NCI-H1436 (cell line): Measurements from ENCODE around the gene TUBGCP6.

ENCODE experiments used
- DNase-seq: peaks from one replicate; lab custom pipeline; 2025; lab: John Stamatoyannopoulos, UW

Gene TUBGCP6

DNA sequence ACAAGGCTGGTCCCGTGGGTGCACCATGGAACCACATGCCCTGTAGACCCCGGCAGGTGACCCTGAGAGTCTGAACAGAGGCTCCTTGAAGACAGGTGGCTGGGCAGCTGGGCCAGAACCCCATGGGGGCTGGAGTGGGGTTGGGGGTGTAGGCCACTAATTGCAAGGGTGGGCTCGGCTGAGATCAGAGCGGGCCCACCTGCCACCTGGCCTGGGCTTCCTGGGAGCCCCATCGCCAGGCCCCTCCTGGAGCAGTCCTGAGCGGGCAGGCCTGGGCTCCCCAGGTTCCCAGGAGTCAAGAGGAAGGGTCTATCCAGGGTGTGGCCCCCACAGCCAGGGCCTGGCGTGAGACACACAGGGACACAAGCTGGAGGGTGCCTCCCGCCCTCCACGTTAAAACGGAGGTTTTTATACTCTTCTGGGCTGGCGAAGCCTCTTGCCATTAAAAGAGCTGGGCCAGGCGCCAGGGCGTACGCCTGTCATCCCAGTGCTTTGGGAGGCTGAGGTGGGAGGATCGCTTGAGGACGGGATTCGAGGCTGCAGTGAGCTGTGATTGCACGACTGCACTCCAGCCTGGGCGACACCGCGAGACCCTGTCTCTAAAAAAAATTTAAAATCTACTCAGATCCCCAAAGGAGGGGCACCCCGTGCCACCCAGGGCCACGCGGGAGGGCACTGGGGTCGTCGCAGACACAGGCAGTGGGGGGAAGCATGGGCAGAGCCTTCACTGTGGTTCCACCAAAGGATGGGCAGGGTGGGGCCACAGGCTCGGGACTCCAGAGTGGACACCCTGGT lies 63.9 kb downstream of the TUBGCP6 start:
- DNase-seq = no peak

DNA sequence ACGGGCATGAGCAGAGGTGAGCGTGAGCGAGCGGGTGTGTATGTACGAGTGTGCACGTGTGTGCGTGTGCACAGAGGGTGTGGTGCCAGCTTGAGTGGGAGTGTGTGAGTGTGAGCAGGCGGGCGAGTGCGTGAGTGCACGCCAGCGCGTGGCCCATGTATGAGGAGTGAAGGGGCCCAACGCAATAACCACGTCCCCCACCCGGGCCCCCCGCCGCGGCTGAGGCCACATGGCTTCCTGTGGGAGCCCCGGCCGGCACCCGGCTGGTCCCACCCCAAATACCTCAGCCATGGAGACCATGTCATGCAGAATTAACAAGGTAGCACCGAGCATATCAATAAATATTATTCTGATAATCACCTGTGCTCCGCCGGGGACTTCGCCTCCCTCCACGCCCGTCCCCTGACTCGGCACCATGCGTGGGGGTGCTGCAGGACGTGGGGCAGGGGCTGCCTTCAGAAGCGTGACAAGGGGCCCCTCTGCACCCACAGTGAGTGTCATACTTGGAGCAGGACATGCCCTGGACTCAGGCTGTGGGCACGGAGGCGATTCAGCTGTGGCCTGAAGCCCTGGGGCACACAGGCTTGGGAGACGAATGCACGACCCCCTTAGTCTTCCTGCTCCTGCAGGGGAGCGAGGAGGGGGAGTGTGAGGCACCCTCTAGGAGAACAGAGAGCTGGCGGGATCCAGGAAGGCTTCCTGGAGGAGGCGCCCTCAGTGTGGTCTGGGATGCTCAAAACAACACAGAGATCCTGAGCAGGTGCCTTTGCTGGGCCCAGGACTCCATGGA lies 64.7 kb downstream of the TUBGCP6 start:
- DNase-seq = no peak

DNA sequence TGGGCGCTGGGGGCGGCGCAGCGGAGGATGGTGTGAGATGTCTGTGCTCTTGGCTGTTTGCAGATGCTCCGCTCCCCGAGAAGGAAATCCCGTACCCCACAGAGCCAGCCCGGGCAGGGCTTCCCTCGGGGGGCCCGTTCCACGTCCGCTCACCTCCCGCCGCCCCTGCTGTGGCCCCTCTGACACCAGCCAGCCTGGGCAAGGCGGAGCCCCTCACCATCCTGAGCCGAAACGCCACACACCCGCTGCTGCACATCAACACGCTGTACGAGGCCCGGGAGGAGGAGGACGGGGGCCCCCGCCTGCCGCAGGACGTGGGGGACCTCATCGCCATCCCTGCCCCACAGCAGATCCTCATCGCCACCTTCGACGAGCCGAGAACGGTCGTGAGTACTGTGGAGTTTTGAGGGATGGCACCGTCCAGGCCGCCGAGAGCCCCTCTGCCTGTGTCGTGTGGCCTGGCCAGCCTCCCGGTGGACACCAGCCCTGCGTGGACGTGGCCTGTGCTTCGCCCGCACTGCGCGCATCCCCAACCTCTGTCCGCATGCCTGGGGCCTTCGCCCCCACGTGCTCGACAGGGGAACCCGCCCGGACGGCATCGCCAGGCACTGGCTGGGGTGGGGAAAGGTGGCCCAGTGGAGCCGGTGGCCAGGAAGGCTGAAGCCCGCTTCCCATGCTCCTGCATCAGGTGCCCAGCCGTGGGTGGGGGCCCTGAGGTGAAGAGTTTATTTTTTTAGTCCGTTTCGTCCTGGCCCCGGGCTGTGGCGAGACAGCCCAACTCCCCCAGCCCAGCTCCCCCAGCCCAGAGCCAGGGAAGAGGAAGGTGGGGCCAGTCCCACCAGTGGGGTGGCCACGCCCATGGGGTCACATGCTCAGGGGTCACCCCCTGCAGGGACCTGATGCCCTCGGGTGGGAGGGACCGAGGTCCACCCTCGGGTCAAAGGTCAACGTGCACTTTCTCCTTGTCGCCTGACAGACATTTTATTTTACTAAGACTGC lies 65.7 kb downstream of the TUBGCP6 start:
- DNase-seq = no peak

DNA sequence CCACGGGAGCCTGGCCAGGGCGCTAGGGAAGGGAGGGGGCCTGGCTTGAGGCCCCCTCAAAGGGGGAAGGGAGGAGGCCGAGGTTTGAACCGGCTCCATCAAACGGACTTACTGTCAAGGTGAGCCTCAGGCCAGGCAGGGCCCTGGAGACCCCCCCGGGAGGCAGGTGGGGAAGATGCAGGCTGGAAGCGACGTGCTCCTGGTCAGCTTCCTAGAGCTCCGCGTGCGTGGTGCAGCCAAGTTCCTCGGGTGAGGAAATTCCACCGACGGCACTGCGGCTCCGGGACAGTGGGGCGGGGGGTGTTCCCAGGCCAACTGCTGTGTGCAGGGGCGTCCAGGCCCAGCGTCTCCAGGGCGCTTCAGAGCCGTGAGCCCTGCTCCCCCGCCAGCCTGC lies 66.4 kb downstream of the TUBGCP6 start:
- DNase-seq = no peak

DNA sequence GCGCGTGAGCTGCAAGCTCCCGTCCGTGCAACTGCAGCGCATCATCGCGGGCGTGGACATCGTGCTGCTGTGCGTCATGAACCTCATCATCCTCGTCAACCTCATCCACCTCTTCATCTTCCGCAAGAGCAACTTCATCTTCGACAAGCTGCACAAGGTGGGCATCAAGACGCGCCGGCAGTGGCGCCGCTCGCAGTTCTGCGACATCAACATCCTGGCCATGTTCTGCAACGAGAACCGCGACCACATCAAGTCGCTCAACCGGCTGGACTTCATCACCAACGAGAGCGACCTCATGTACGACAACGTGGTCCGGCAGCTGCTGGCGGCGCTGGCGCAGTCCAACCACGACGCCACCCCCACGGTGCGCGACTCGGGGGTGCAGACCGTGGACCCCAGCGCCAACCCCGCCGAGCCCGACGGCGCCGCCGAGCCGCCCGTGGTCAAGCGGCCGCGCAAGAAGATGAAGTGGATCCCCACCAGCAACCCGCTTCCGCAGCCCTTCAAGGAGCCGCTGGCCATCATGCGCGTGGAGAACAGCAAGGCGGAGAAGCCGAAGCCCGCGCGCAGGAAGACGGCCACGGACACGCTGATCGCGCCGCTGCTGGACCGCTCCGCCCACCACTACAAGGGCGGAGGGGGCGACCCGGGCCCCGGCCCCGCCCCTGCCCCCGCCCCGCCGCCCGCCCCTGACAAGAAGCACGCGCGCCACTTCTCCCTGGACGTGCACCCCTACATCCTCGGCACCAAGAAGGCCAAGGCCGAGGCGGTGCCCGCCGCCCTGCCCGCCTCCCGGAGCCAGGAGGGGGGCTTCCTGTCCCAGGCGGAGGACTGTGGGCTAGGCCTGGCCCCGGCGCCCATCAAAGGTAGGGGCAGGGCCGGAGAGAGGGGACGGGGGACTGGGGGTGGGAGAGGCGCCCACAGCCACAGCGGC lies 67.0 kb downstream of the TUBGCP6 start:
- DNase-seq = no peak

DNA sequence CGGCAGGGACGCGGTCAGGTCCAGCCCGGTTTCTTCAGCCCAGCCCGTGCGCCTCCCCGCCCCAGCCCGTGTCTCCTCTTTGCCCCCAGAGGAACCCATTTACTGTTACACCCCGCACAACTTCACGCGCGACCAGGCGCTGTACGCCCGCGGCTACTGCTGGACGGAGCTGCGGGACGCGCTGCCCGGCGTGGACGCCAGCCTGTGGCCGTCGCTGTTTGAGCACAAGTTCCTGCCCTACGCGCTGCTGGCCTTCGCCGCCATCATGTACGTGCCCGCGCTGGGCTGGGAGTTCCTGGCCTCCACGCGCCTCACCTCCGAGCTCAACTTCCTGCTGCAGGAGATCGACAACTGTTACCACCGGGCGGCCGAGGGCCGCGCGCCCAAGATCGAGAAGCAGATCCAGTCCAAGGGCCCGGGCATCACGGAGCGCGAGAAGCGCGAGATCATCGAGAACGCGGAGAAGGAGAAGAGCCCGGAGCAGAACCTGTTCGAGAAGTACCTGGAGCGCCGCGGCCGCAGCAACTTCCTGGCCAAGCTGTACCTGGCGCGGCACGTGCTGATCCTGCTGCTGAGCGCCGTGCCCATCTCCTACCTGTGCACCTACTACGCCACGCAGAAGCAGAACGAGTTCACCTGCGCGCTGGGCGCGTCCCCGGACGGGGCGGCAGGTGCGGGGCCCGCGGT lies 67.8 kb downstream of the TUBGCP6 start:
- DNase-seq = no peak

DNA sequence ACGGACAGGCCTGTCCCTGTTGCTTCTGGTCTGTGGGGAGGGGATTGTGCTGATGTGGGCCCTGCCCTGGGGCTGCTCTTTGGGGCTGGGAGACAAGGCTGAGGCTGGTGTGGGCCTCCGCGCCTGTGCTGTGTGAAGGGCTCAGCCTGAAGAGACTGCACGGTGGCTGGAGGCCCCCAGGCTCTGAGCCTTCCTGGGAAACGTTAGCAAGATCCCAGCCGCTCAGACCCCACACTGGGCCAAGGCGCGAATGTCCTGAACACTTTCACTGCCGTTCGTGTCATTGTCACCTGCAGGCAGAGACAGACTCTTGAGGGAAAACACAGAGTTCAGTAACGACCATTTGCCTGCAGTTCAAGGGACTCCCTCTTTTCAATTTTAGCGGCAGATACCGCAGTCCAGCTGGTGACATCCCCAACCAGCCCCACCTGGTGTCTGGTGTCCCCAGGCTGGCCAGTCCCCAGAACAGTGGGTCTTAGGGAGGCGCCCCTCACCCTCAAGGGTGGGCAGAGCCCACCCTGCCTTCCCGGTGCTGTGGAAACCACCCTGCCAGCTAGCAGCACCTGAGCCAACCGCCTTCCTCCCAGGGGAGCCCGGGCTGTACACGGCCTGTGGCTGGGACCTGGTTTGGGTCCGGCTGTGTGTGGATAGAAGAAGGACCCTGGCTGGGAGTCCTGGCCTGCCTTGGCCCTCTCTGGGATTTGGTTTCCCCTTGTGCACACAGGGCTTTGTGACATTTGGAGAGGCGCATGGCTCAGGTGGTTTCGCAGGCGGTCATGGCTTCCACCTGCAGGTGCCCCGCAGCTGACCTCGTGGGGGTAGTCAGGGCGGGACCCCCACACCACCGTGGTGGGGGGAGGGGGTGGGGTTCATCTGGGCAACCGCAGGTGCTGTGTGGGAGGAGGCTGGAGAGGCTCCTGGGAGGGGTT lies 68.6 kb downstream of the TUBGCP6 start:
- DNase-seq = no peak

DNA sequence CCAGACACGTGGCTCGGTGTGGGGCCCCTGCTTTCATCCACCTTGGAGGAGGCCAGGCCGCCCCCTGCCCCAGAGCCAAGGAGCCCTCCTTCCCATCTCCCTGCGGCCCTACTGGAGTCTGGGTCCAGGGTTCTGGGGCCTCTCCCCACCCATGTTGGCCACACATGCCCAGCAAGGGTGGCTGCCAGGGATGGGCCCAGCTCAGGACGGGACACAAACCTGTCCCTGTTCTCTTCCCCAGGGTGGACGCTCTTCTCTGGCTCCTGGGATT lies 69.7 kb downstream of the TUBGCP6 start:
- DNase-seq = no peak

DNA sequence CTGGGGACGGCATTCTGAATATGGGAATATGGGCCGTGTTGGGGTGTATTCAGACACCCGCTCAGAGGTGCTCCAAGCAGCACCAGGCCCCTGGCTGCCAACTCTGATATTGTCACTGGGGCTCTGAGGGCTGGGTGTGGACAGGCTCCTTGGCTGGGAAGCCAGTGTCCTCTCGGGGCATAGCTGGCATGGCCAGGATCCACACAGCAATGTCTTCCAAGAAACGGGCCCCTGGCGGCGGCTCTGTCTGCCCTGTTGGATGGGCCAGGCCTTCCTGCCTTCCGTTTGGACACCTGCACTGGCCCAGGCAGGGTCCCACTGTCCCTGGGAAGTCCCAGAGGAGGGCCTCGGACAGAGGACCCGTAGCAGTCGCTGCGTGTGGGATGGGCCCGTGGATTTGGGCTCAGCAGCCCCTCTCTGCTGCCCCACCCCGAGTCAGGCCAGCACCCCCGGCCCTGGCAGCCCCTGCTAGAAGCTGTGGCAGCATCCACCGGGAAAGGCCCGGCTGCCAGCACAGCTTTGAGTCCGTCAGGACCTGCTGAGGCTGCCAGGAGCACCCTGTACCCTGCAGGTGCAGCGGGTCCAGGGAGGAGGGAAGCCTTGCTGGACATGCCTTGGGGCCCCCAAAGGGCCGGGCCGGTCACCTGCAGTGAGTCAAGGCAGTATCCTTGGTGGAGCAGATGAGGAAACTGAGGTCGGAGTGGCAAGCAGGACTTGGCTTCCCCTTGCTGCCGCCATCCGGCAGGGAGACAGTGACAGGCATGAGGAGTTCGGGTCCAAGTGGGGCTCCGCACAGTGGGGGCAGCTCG lies 70.2 kb downstream of the TUBGCP6 start:
- no peak for DNase-seq

DNA sequence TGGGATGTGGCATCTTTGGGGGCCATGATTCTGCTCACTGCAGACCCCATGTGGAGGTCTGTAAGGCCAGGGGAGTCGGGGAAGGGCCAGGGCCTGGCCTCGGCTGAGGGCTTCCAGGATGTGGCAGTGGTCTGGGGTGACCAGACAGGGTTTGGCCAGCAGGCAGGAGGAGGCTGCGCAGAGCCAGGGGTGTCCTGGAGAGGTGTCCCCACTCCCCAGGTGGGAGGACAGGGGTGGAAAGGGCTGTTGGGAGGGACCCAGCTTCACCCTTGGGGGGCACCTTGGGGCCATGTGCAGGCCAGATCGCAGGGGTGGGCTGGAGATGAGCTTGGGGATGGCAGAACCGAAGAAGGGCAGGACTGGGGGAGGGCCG lies 70.9 kb downstream of the TUBGCP6 start:
- DNase-seq = no peak

DNA sequence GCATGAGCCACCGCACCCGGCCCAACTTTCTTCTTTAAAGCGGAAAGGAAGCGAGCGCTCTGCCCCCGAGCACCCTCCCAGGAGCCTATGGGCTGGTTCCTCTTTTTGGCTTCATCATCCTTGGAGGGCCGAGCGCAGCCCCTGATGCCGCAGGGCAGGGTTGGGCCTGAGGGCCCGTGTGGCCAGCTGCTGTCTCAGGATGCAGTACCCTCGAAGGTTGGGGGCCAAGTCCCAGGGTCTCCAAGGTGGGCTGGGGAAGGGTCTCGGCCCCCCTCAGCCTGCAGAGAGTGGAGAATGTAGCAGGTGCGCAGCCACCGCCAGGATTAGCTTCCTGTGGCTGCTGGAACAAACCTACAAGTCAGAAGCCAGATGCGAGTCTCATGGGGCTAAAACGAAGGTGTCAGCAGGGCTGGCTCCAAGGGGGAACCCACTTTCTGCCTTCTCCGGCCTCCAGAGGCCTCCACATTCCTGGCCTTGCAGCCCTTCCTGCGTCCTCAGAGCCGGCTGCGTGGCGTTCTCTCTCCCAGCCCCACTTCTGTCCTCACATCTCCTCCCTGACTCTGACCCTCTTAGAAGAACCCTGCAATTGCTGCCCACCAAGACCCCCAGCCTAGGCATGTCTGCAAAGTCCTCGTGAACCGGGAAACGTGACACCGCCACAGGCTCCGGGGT lies 71.4 kb downstream of the TUBGCP6 start:
- DNase-seq = no peak

DNA sequence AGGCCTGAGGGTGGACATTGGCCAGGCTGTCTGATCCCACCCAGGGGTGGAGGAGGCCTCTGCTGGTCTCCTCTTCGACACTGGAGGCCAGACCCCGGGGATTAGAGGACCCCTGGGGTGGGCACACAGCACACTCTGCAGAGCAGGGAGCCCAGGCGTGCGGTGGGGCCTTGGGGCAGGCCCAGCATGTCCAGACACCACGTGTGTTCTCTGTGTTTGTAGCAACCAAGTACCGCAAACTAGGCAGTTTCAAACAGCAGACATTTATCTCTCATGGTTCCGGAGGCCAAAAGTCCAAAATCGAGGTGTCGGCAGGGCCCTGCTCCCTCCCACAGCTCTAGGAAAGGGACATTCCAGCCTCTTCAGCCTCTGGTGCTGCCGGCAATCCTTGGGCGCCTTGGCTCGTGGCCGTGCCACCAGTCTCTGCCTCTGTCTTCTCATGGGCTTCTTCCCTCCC lies 72.8 kb downstream of the TUBGCP6 start:
- no peak for DNase-seq

DNA sequence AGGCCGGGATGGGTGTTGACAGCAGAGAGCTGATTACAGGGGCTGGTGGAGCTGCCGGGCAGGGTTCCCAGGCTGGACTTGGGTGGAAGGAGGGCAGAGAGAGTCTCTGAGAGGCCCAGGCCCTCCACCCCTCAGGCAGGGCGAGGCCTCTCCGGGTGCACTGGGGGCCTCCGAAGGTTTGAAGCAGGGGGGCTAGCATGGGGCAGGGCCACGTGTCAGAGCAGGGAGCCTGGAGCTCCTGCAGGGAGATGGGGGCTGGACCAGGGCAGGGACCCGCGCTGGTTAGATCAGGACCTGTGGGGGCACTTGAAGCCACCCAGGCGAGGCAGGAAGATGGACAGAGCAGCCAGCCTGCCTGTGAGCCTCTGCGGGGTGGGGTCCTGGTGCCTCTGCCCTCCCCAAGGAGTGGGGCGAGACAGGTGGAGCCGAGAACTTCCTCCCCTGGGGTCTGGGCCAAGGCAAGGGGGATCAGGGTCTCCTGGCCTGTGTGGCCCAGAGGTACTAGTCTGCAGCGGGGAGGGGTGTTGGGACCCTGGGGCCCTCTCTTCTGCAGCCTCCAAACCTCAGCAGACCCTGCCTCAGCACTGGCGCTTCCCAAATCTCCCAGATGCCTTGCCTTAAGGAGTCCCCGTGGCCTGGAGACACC lies 73.4 kb downstream of the TUBGCP6 start:
- no peak for DNase-seq

DNA sequence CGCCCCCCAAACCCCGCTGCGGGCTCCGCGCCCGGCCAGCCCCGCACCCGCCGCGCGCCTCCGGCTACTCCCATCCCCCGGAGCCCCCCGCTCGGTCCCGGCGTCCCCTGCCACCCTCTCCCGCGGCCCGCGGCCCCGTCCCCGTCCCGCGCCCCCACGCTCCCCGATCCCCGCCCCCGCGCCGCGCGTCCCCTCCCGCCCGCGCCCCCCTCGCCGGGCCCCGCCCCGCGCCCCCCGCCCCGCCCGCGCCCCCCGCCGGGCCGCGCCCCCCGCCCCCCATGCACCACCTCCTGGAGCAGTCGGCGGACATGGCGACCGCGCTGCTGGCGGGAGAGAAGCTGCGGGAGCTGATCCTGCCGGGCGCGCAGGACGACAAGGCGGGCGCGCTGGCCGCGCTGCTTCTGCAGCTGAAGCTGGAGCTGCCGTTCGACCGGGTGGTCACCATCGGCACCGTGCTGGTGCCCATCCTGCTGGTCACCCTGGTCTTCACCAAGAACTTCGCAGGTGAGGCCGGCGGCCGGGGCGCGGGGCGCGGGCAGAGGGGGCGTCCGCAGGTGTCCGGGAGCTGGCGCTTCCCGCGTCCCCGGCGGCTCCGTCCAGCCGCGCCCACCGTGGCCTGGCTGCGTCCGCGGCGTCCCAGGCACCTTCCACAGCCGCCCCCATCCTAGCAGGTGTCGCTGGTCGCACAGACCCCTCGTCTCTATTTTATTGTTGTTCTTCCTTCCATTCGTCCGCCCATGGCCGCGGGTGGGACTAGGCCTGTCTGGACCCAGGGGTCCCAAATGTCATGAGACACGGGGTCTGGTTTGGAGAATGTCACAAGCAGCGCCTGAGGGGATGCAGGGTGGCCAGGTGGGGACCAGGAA lies 74.1 kb downstream of the TUBGCP6 start, which contains the start of gene PANX2:
TSS of gene PANX2 (plus strand) at position 279 of the 866 bp plus-strand sequence. CDS start at position 279, 0 bp downstream.
- DNase-seq = peak; percentile 23

DNA sequence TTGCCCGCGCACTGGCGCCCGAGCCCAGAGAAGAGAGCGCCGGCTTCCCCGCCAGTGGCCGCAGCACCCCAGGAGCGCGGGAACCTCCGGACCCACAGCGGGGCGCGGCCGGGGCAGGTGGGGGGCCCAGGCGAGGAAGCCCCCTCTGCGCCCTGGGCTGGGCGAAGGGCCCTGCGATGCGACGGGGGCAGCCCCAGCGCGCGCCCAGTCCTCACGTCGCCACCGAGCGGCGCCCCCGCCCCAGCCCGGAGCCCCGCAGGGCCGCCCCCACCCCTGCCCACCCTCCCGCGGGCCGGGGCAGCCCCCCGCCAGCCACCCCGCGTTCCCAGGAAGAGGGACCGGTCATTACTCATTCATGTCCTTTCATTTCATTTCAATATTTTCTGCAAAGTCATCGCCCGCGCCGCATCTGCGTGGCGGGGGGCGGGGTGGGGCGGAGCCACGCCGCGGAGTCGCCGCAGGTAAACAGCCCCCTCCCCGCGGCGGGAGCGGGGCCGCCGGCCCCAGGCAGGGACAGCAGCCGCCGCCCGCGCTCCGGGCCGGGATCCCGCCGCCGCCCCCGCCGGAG lies 75.0 kb downstream of the TUBGCP6 start:
- DNase-seq = no peak

DNA sequence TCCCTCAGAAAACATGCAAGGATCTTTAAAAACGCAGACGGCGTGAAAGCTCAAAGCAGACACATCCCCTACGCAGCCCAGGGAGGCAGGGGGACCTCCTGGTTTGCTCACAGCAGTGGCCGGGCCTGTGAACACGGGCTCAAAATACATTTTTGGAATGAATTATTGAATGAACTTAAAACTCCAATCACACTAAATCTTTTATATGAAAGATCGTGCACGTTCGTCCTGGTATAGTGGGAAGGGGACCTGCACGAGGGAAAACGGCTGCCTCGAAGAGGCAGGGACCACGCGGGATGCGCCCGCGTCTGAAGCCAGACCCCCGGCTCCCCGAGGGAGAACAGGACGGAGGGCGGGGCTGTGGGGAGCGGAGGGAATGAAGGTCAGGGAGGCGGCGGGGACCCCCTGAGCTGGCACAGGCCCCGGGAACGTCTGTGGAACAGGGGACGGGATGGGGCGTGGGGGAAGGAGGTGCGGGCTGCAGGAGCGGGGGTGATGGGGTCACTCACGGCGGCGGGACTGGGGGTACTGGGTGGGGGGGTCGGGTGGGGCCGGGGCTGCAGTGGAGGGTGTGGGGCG lies 75.6 kb downstream of the TUBGCP6 start:
- DNase-seq = no peak
